T-helper 1 cell treated with Interleukin-12 subunit alpha and Interleukin-12 subunit beta and Interleukin-4 antibody, amounts not matched to agents 30 μg/mL and 1 μg/mL, for 36 hours (primary cell): ENCODE measurements around the gene TLE4.
A peak's percentile ranks its signal among the peaks of the same experiment; 100 is the strongest.

Experiments
- H3K27ac Mint-ChIP-seq: one replicate; pipeline ENCODE4 v1.8.0; 2021; ENCODE audit warnings: mild to moderate bottlenecking, mixed read lengths
- H3K27me3 Mint-ChIP-seq: one replicate; pipeline ENCODE4 v1.8.0; 2021; ENCODE audit warnings: low read depth, mixed read lengths
- H3K36me3 Mint-ChIP-seq: one replicate; pipeline ENCODE4 v1.8.0; 2021; ENCODE audit warnings: low read depth, mixed read lengths
- H3K4me1 Mint-ChIP-seq: one replicate; pipeline ENCODE4 v1.8.0; 2021; ENCODE audit warnings: low read depth, mixed read lengths
- H3K4me3 Mint-ChIP-seq: one replicate; pipeline ENCODE4 v1.8.0; 2021; ENCODE audit warnings: mild to moderate bottlenecking, moderate library complexity, mixed read lengths
- H3K9me3 Mint-ChIP-seq: one replicate; pipeline ENCODE4 v1.8.0; 2021; ENCODE audit warnings: mixed read lengths

TLE4 gene

DNA sequence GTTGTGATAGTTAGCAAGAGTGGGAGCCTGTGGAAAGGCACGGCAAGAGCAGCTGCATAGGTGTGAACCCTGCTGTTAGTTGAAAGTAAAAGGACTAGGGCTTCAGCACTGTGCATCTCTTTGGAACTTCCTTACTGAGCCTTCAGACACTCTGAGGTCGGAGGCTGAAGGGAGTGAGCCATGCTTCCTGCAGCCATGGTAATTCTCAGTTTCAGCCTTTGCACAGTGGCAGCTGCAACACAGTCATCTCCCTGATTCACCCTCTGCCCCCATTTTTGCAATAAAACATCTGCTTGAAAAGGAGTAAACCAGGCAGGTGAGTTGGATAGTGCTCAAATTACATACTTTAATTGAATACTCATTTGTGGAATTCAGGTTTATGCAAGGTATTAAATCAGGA is 6.5 kb upstream of the TLE4 start:
- Mint-ChIP-seq H3K4me3 (no peak overlapping the region), H3K27me3 (peaks cover 26% of the 10 kb centered on the region), H3K4me1 (peaks cover 14% of the 10 kb centered on the region), H3K36me3 (no peaks in the 10 kb centered on the region), H3K27ac (no peak overlapping the region), H3K9me3 (no peaks in the 10 kb centered on the region)

DNA sequence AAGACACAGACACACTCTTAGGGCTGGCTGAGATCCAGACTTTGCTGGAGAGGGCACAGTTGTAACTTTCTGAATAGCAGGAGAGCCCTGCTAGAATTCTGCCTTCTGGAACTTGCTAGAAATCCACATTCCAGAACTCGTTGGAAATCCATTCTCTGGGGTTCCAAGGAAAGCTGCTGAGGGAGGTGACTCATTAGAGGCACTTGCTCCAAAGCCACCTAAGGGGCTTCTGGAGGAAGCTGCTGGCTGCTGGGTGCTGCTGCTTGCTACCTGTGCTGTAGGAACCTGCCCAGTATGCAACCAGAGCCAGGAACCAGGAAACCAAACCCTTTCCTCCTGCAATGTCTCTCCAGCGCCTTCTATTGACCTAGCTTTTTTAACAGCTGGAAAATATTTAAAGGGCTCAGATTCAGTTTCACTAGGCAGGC is 4.1 kb upstream of the TLE4 start:
- Mint-ChIP-seq H3K27ac (no peak overlapping the region), H3K36me3 (no peaks in the 10 kb centered on the region), H3K4me1 (peaks cover 17% of the 10 kb centered on the region), H3K27me3 (peaks cover 26% of the 10 kb centered on the region), H3K9me3 (no peaks in the 10 kb centered on the region), H3K4me3 (no peak overlapping the region)

DNA sequence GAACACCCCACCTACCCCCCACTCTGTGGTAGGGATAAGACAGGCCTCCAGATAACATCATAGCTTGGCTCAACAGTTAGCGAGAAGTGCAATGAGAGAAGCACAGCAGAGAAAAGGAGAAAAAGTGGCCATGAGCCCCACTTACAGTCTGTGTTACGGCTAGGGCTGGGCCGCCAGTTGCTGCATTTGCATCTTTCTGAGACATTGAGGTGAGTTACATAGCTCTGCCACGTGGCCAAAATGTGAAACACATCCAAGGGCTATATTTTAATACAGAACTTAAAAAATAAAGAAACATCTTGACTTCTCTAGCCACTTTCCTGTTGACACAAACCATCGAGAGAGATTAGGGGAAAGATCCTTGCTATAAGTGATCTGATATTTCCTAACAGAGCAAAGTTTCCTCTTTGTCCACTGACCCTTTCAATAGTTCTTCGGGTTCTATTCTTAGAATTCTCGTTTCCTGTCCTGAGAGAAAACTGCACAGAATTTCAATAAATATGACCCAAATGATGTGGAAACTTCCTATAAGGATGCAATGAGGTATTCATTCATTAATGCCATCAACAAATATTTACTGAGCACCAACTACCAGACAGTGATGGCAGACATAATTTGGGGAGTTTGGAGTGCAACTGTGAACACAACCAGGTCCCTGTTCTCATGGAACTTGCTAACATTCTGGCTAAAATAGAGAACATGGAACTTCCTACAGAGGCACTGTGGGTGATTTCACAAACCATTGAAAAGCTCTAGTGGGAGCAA is 3.2 kb upstream of the TLE4 start:
- H3K9me3 Mint-ChIP-seq, result no peaks in the 10 kb centered on the region
- peaks cover 26% of the 10 kb centered on the region for H3K27me3 Mint-ChIP-seq
- H3K4me1 Mint-ChIP-seq, result peaks cover 17% of the 10 kb centered on the region
- H3K4me3 Mint-ChIP-seq, result no peak overlapping the region
- H3K36me3 Mint-ChIP-seq, result peaks cover under 1% of the 10 kb centered on the region
- H3K27ac Mint-ChIP-seq, result no peak overlapping the region

DNA sequence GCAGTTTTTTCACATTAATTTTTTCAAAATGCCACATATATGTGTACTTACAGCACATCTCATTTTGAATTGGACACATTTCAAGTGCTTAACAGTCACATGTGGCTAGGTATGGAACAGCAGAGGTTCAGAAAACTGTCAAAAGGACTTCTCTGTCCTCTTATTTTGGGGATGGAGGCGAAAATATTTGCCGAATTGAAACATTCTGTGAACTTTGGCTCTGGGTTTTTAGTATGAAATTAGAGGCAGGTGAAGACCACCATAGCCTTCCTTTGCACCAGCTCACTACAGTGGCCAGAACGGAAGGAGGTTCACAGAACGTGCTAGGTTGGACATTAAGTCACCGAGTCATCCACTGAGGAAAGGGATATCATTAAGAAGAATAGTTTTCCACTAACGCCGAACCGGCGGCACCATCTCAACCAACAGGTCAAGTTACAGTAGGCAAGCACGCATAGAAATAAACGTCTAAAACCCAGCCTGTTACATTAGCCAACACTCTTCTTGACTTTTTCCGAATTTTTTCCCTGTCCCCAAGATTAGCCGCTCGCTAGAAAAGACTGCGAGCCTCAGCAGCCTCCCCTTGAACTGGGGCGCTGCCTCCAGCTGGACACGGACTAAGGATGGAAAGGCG is 1.8 kb upstream of the TLE4 start:
- H3K4me3 Mint-ChIP-seq, result no peak overlapping the region
- H3K4me1 Mint-ChIP-seq, result peaks cover 23% of the 10 kb centered on the region
- peaks cover 6% of the 10 kb centered on the region for H3K36me3 Mint-ChIP-seq

DNA sequence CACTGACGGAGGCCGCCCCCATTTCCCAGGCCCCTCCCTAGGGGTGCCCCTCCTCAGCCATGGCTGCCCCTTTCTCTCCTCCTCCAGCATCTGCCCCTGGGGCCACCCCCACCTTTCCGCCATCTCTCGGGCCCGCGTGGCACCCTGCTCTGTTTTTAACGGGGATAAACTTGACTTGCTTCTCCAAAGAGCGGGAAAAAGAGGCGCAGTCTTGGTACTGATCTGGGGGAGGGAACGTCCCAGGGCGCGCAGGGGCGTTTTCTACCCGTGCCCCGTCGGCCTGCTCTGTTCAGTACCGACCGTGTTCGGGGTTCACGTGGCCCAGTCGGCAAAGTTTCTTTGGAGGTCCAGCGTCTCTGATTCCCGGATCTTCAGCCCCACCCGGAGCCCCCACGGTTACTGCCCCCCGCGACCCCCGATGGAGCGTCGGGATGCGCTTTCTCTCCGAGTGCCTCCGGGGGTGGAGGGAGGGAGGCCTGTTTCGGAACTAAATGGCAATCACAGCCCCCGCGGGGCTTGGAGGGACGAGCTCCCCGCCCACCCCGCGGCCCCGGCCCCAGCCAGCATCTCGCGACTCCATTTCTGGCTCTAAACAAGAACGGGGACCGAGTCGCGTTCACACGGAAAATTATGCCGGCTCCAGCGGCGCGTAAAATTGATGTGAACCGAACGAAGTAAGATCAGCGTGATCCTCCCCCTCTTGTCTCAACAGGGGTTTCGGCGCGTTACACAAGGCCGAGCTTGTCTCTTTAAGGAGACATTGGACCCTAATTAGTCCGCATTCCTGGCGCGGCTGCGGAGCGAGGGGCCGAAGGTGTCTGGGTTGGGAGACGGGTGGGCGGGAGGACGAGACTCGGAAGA is 1.1 kb upstream of the TLE4 start:
- peaks cover 19% of the 10 kb centered on the region for H3K4me1 Mint-ChIP-seq
- H3K27me3 Mint-ChIP-seq, result peaks cover 31% of the 10 kb centered on the region
- no peak overlapping the region for H3K27ac Mint-ChIP-seq
- H3K36me3 Mint-ChIP-seq, result peaks cover 8% of the 10 kb centered on the region
- H3K9me3 Mint-ChIP-seq, result no peaks in the 10 kb centered on the region
- no peak overlapping the region for H3K4me3 Mint-ChIP-seq

More for the DNA sequence above, 1.8 kb upstream of the TLE4 start:
- Mint-ChIP-seq H3K9me3 (no peaks in the 10 kb centered on the region), H3K27me3 (peaks cover 31% of the 10 kb centered on the region), H3K27ac (peak overlapping the region; percentile 27)

DNA sequence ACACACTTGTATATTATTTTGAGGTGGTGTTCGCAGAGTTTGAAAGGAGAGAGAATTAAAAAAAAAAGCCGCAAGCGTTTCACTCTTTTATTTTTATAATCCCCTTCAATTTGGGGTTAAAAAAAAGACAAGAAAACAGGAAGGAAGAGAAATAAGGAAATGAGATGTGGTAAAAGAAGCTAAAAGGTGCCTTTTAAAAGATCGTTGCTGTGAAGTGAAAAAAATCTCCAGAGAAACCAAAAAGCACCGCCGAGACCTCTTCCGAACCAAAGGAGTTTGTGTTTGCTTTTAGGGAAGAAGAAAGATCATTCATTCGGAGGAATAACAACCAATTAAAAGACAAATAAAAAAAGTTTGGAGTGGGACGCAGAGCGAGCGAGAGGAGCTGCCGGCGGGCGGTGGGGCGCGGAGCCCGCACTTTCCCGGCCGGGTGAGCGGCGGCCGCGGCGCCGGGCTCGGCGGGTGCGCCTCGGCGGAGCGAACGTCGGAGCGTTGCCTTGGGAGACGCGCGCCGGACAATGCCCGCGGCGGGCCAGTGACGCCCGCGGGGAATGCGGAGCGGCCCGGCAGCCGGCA is 355 bp downstream of the TLE4 start:
- H3K9me3 Mint-ChIP-seq, result no peaks in the 10 kb centered on the region
- no peak overlapping the region for H3K27ac Mint-ChIP-seq
- H3K4me1 Mint-ChIP-seq, result peaks cover 20% of the 10 kb centered on the region
- H3K27me3 Mint-ChIP-seq, result peaks cover 20% of the 10 kb centered on the region
- no peak overlapping the region for H3K4me3 Mint-ChIP-seq
- peaks cover 12% of the 10 kb centered on the region for H3K36me3 Mint-ChIP-seq

DNA sequence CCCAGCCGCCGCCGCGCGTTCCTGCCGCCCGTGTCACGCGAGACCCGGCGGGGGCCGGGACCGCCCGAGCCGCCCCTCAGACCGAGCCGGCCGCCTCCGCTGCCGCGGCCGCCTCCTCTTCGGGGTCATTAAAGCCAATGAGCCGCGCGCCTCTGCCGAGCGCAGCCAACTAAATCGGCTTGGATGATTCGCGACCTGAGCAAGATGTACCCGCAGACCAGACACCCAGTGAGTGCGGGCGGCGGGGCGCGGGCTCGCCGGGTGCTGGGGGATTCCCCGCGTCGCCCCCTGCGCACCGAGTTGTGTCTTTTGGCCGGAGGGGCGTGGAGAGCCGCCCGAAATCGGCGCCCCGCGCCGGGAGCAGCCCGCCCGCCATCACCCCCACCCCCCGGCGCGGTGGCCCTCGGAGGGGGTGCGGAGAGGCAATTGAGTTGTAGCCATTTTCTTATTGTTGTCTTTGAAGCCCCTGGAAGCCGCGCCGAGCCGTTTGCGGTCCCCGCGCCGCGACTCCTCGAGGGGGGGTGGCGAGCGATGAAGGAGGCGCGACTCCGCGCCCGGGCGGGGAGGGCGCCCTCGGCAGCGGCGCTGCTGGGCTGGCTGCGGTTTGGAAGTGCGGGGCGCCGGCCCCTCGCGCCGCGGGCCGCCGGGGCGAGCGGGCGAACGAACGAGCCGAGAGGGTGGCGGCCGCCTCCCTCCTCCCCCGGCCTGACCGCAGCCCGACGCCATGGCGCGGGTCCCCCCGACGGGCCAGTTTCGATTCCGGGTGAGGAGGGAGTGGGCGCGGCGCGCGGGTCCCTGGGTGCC is 1.0 kb downstream of the TLE4 start:
- Mint-ChIP-seq H3K27ac (peak overlapping the region; percentile 90), H3K9me3 (no peaks in the 10 kb centered on the region), H3K4me3 (peak overlapping the region; percentile 87), H3K36me3 (peaks cover 12% of the 10 kb centered on the region), H3K4me1 (peaks cover 20% of the 10 kb centered on the region), H3K27me3 (peaks cover 16% of the 10 kb centered on the region)

DNA sequence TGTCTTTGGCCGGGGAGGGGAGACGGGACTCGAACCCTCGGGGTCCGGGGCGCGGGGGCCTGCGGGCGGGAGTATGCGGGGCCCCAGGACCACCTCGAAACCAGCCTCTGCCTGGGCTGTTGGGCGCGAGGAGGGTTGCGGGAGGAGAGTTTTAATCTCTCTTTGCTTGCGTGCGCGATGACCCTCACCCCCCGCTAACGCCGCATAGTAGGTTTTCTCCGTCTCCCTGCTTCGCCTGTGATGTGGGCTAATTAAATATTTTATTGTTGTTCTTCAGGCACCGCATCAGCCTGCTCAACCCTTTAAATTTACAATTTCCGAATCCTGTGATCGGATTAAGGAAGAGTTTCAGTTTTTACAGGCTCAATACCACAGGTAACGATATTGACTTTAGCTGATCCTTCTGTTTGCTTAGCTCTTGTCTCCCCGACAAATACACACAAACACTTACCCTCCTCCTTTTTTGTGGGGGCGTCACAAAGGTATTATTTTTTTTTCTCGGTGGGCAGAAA is 1.7 kb downstream of the TLE4 start:
- Mint-ChIP-seq H3K4me1 (peaks cover 22% of the 10 kb centered on the region), H3K27ac (peak overlapping the region; percentile 90), H3K27me3 (peaks cover 12% of the 10 kb centered on the region), H3K36me3 (peaks cover 15% of the 10 kb centered on the region), H3K4me3 (peak overlapping the region; percentile 87), H3K9me3 (no peaks in the 10 kb centered on the region)

DNA sequence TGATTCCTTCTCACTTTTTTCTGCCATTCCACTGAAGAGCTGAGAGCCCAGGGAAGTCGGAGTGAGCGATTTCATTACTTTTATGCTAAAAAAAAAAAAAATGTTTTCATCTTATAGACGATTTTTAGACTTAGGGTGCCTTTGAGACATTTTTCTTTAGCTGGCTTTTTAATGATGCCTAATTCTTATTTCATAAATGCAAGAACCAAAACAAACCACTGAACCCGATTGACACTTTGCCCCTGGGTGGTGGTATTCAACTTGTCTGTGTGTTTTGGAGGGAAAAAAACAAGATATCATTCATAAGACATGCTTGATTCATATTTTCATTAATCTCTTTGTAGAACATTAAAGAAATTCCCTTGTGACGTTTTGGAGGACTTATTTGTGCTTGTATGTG is 2.4 kb downstream of the TLE4 start:
- H3K9me3 Mint-ChIP-seq, result no peaks in the 10 kb centered on the region
- H3K36me3 Mint-ChIP-seq, result peaks cover 19% of the 10 kb centered on the region
- peaks cover 6% of the 10 kb centered on the region for H3K27me3 Mint-ChIP-seq
- peaks cover 24% of the 10 kb centered on the region for H3K4me1 Mint-ChIP-seq
- H3K4me3 Mint-ChIP-seq, result peak overlapping the region; percentile 87
- peak overlapping the region; percentile 33 for H3K27ac Mint-ChIP-seq

DNA sequence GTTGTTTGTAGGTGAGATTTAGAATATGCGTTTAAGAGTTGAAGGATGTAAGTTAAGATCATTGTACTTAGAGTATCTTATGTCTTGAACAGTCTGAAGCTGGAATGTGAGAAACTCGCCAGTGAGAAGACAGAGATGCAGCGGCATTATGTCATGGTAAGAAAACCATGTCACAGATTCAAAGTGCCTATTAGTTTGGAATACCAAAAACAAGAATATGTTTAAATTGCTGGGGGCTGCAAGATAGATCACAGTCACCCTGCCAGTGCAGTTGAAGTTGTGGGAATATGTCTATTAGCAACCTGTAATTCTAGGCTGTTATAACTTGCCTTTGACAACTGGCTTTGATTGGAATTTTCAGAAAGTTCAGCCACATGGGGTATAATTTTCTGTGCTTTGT is 3.0 kb downstream of the TLE4 start:
- Mint-ChIP-seq H3K27ac (no peak overlapping the region), H3K9me3 (no peaks in the 10 kb centered on the region), H3K4me3 (no peak overlapping the region), H3K4me1 (peaks cover 26% of the 10 kb centered on the region), H3K36me3 (peaks cover 21% of the 10 kb centered on the region), H3K27me3 (peaks cover 6% of the 10 kb centered on the region)

DNA sequence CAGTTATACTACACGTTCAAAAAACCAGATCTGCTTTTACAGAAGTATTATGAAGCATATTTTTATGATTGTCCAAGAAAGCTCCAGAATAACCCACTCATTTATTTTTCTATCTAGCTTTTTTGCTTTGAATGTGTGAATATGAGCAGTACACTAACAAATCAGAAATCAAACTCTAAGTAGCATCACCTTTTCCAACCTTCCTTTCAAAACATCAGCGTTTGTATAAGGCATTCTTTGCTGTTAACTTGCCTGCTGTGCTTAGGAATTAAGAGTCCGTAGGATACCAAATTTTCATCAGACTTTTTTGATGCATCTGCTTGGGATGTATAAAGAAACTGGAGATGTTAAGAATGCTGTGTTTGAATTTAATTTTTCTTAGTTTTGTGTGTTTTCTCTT is 3.8 kb downstream of the TLE4 start:
- Mint-ChIP-seq H3K4me1 (peaks cover 22% of the 10 kb centered on the region), H3K27ac (no peak overlapping the region), H3K36me3 (peaks cover 25% of the 10 kb centered on the region), H3K27me3 (peaks cover 6% of the 10 kb centered on the region), H3K4me3 (no peak overlapping the region), H3K9me3 (no peaks in the 10 kb centered on the region)

DNA sequence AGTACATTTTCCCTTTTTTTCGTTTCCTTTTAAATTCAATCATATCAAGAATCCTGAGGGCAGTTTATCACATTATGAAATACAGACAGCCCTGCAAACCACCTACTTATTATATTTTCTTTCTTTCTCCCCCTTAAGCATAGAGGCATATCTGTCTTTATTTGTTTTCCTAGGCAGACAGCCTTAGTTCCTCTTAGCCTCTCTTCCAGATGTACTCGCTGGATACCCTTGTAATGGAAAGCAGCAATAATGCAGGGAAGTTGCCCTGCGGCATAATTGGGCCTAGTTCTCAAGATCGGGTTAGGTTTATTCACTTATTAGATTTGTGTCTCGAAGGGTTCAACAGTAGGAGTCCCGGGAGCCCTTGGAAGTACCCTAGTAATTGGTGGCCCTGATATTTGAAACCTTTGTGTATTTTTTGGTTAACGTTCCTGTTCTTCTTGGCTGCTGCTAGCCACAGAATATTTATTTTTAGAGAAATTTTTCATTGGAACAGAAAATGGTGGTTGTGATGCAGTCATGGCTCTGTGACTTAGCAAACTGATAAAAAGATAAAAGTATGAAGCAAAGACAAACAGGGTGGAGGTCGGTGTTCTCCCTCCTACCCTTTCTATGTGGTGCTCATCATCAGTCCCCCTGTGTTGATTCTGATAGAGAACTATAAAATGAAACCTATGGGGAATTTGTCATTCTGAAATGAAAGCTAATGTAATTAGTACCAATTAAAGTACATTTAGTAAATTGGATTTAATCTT is 6.4 kb downstream of the TLE4 start:
- Mint-ChIP-seq H3K27ac (no peak overlapping the region), H3K36me3 (peaks cover 25% of the 10 kb centered on the region), H3K9me3 (no peaks in the 10 kb centered on the region)

DNA sequence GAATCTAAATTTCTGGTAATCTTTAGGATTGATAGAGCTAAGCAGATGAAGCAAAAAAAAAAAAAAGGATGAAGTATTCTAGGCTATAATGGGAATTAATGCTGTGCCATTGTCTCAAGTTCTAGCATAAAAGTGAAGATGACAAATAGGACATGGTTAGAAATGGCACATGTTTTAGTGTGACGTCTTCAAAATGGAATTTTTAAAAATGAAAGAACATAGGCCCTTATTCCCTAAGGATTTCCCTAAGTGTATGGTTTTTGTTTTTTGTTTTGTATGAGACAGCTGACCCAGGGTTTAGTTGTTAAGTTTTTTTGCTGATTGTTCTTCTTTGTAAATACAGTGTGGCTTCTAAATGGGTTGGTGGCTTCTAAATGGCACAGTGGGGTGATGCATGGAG is 7.1 kb downstream of the TLE4 start:
- Mint-ChIP-seq H3K36me3 (peaks cover 21% of the 10 kb centered on the region), H3K4me3 (no peak overlapping the region)

More for the DNA sequence above, 6.4 kb downstream of the TLE4 start:
- Mint-ChIP-seq H3K4me1 (peaks cover 38% of the 10 kb centered on the region), H3K4me3 (no peak overlapping the region), H3K27me3 (peaks cover 6% of the 10 kb centered on the region)

More for the DNA sequence above, 7.1 kb downstream of the TLE4 start:
- Mint-ChIP-seq H3K4me1 (peaks cover 40% of the 10 kb centered on the region), H3K27me3 (peaks cover under 1% of the 10 kb centered on the region), H3K27ac (no peak overlapping the region), H3K9me3 (no peaks in the 10 kb centered on the region)
